HG03064 (cell line): ENCODE measurements around the gene VPS54.
"Not testable (repeated sequence)": the region's sequence is repeated elsewhere in the genome, so short reads cannot be mapped to it uniquely, and the experiment has no call there.

Source experiments
- ATAC-seq: cut with Tn5 transposase; IDR thresholded peaks from one replicate; pipeline ENCODE4 v1.9.1; 2021; ENCODE audit warnings: low read depth; ENCODE audit not compliant: unreplicated experiment

VPS54 gene

DNA sequence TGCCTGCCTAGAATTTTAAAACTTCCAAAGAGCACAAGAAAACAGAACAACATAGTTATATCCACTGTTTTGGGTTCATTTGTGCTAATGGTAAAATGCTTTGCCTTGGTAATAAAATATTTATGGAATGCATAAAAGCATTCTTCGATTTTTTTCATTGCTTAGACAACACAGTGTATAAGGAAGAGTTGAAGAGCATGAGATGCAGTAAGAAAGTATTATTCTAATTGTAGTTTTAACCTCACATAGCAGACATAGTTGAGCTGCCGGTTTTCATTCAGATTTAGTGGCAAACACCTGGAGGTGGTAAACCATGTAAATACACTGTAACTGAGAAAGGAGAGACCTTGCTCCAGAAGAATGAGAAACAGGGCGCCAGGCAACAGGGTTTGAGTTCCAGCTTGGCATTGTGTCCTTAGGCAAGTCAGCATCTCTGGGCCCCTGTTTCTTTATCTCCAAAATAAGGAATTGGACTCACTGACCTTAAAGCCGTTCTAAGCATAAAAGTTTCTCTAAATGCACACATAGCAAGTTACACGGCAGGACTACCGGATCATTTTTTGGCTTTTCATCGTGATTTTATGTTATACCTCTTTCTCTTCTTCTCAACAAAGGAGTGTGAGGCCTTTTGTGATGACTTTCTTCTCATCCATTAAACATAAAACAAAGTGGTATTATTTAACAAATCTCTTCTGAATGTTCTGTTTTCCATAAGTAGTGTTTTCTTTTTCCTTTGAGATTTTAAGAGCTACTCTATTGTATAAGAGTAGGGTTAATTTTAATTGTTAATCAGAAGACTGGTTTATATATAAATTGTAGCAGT, 169.6 kb downstream of the VPS54 start:
- ATAC-seq = no peak

- not testable (repeated sequence) for ATAC-seq
Measured at GRCh38 chr2:63847571-63847970, 171.7 kb downstream of the VPS54 start.

DNA sequence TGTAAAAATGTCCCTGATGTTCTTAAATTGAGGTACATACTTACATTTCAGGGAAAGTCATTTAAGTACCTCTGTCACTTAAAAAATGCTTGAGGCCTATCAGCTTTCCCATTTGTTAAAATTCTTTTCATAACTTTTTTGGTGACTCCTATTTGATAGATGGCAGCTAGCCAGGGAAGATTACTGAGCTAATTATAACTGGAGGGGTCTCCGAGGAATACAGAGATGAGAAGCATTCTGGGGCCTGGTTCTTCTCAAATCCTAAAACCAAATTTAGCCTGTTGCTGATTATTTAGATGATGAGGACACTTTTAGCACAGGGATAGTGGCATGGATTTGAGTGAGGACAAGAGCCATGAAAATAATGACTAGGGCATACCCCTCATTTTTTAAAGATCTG, 172.7 kb downstream of the VPS54 start:
- no peak for ATAC-seq

GRCh38 chr2:63845866-63846265, 173.4 kb downstream of the VPS54 start:
- ATAC-seq = no peak

GRCh38 chr2:63844616-63845015, 174.6 kb downstream of the VPS54 start:
- no peak for ATAC-seq

DNA sequence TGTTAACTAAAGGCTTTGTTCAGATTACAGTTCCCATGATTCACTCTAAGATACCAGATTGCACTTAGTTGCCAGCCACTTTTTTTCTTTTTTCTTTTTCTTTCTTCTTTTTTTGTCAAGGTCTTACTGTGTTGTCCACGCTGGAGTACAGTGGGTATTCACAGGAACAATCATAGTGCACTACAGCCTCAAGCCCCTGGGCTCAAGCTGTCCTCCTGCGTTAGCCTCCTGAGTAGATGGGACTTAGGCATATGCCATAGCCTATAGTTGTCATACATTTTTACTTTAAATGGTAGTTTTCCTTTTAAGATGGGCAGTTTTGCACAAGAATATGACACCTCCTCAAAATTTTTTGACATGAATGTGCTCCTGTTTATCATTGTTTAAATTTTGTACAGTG, 175.4 kb downstream of the VPS54 start:
- ATAC-seq = no peak

DNA sequence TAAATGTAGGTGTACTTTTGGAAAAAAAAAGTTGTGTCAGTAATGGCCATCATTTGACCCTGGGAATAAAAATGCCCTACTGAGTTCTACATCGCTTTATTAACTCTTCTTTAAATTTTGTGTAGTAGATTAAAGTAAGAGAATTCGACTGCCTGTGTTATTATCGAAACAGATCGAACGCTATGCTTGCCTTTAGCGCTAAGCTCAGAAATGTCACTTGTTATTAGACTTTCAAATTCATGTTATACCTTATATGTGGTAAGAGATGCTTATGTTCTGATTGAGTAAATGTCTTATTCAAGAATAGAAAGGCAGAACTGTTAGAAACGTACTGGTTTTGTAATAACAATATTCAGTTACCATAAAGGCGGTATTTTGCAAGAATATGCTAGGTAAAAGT, 176.1 kb downstream of the VPS54 start:
- no peak for ATAC-seq

- ATAC-seq = no peak
Measured at GRCh38 chr2:63842149-63843061, 176.8 kb downstream of the VPS54 start.
